Thyroid gland (tissue), 4 donors: ENCODE measurements around the gene ASIC3.

Source experiments
- CTCF ChIP-seq, 6 experiments: fragments of 200-600 bp in 3 of 6; fragments of 450-650 bp in 3 of 6; sonication (generic) in 3 of 6; IDR thresholded peaks; one replicate each; pipeline ENCODE4 v1.5.1; 2016 to 2019; ENCODE audit warnings: antibody characterized with exemption in 6 of 6, mild to moderate bottlenecking in 2 of 6, inconsistent platforms in 1 of 6, moderate library complexity in 1 of 6
- POLR2A ChIP-seq, 2 donors: fragments of 450-650 bp; IDR thresholded peaks; one replicate each; pipeline ENCODE4 v1.6.1; 2017; ENCODE audit warnings: antibody characterized with exemption in 2 of 2, mild to moderate bottlenecking in 2 of 2, moderate library complexity in 1 of 2

GRCh38 chr7:151069841-151070573 is 21.7 kb downstream of the ASIC3 start:
- no peak for TF ChIP-seq CTCF (IDR thresholded peaks at IDR 0.05)
- TF ChIP-seq POLR2A (IDR thresholded peaks at IDR 0.05): no peak
